GM19239 (cell line): ENCODE measurements around the gene HSPA2.

Experiments used
- DNase-seq: peaks from one replicate; pipeline ENCODE4 v3.0.0; 2011; ENCODE audit warnings: low spot score; ENCODE audit not compliant: insufficient read length
- FAIRE-seq: peaks from 2 replicates; lab custom pipeline; 2011; peaks lifted over from hg19 to GRCh38; lab: Jason Lieb, UNC

HSPA2 gene

GRCh38 chr14:64540208-64541202 lies at the start of gene HSPA2:
Gene HSPA2, plus strand, starts transcription at chr14:64540741. Its CDS starts 109 bp downstream, at chr14:64540850.
- DNase-seq, result peak; percentile 89
- FAIRE-seq, result peak; percentile 97

GRCh38 chr14:64491637-64492036 lies 48.9 kb upstream of the HSPA2 start:
- FAIRE-seq (no peak), DNase-seq (no peak)

- DNase-seq (no peak), FAIRE-seq (no peak)
Measured at GRCh38 chr14:64493455-64493854, 47.1 kb upstream of the HSPA2 start.

GRCh38 chr14:64495252-64495651 lies 45.3 kb upstream of the HSPA2 start:
- FAIRE-seq, result no peak

GRCh38 chr14:64496764-64497163 lies 43.8 kb upstream of the HSPA2 start:
- no peak for DNase-seq
- FAIRE-seq, result peak; percentile 54

More at GRCh38 chr14:64495252-64495651, 45.3 kb upstream of the HSPA2 start:
- no peak for DNase-seq

GRCh38 chr14:64500088-64500487 lies 40.5 kb upstream of the HSPA2 start:
- DNase-seq (no peak), FAIRE-seq (no peak)

GRCh38 chr14:64501411-64502171 lies 39.0 kb upstream of the HSPA2 start:
- FAIRE-seq (peak; percentile 69), DNase-seq (no peak)

- no peak for FAIRE-seq
- DNase-seq, result no peak
Measured at GRCh38 chr14:64502456-64502855, 38.1 kb upstream of the HSPA2 start.

- DNase-seq, result no peak
- no peak for FAIRE-seq
Measured at GRCh38 chr14:64502887-64503433, 37.6 kb upstream of the HSPA2 start.

- DNase-seq (peak; percentile 51), FAIRE-seq (peak; percentile 73)
Measured at GRCh38 chr14:64503434-64504309, 36.9 kb upstream of the HSPA2 start, which contains the start of gene ZBTB25. Gene ZBTB25, minus strand, starts transcription at chr14:64503838. Its CDS starts 13,305 bp downstream, at chr14:64490533.

- FAIRE-seq (no peak), DNase-seq (no peak)
Measured at GRCh38 chr14:64504310-64504896, 36.1 kb upstream of the HSPA2 start, which contains the start of gene ZBTB1. Gene ZBTB1, plus strand, starts transcription at chr14:64504770. Its CDS starts 16,735 bp downstream, at chr14:64521505.

- FAIRE-seq (peak; percentile 91), DNase-seq (no peak)
Measured at GRCh38 chr14:64504897-64505794, 35.4 kb upstream of the HSPA2 start.

GRCh38 chr14:64506721-64507120 lies 33.8 kb upstream of the HSPA2 start:
- DNase-seq, result no peak

GRCh38 chr14:64507376-64508156 lies 33.0 kb upstream of the HSPA2 start:
- FAIRE-seq (no peak), DNase-seq (no peak)

More at GRCh38 chr14:64506721-64507120, 33.8 kb upstream of the HSPA2 start:
- FAIRE-seq, result peak; percentile 71

GRCh38 chr14:64508215-64508776 lies 32.2 kb upstream of the HSPA2 start:
- FAIRE-seq (peak; percentile 74), DNase-seq (no peak)

- no peak for DNase-seq
- no peak for FAIRE-seq
Measured at GRCh38 chr14:64509036-64509435, 31.5 kb upstream of the HSPA2 start.
